Neuronal stem cell (in vitro differentiated cells): ENCODE measurements around the gene GIPC3. TPM values are rescaled to one million over a fixed set of nuclear protein-coding genes. Genes with fewer than 3 reads are reported as not detected.

Source experiments
- small RNA-seq: library from polyadenylated mRNA; stranded (forward); fragments of <200 nt; extraction: miRNeasy Mini kit (QIAGEN cat#:217004); gene quantifications from one replicate; pipeline ENCODE3, GENCODE V24; 2013; ENCODE audit not compliant: insufficient read depth

Gene GIPC3

Small RNA genes within 50 kb of the gene (small RNA-seq; reads per million reads assigned to genes)
- not detected for gene AC005786.1
